Stimulated activated CD8-positive, alpha-beta memory T cell treated with anti-CD3 and anti-CD28 coated beads, Interleukin-7, amount 100 ng/mL, for 1 hour (primary cell): ENCODE data around the gene CARS1.

Source experiments
- DNase-seq, 2 donors: peaks; one replicate each; pipeline ENCODE4 v3.0.0-alpha.2; 2020; ENCODE audit warnings: low read depth in 2 of 2

Gene CARS1

GRCh38 chr11:2991452-2992233 lies 65.6 kb downstream of the CARS1 start:
- DNase-seq: no peak

- no peak for DNase-seq
These were observed 66.4 kb downstream of the CARS1 start for GRCh38 chr11:2990617-2991451.

- DNase-seq: no peak
These were observed 67.7 kb downstream of the CARS1 start for GRCh38 chr11:2989551-2989950.

GRCh38 chr11:2989006-2989405 lies 68.2 kb downstream of the CARS1 start:
- DNase-seq: no peak

- peak in 1 of 2 donors; percentile 5 for DNase-seq
These were observed 69.1 kb downstream of the CARS1 start for GRCh38 chr11:2987881-2988861.

GRCh38 chr11:2983908-2984307 lies 73.3 kb downstream of the CARS1 start:
- no peak for DNase-seq

GRCh38 chr11:2982214-2982613 lies 75.0 kb downstream of the CARS1 start:
- DNase-seq: no peak

GRCh38 chr11:2981130-2981529 lies 76.1 kb downstream of the CARS1 start:
- no peak for DNase-seq

GRCh38 chr11:2980168-2980840 lies 76.9 kb downstream of the CARS1 start:
- no peak for DNase-seq

- no peak for DNase-seq
These were observed 80.1 kb downstream of the CARS1 start for GRCh38 chr11:2977113-2977512.

GRCh38 chr11:2976294-2977063 lies 80.7 kb downstream of the CARS1 start:
- no peak for DNase-seq

- DNase-seq: no peak
These were observed 81.6 kb downstream of the CARS1 start for GRCh38 chr11:2975594-2975993.

GRCh38 chr11:2974272-2974671 lies 83.0 kb downstream of the CARS1 start:
- no peak for DNase-seq

GRCh38 chr11:2968341-2968900 lies 88.8 kb downstream of the CARS1 start:
- no peak for DNase-seq

GRCh38 chr11:2964782-2965181 lies 92.4 kb downstream of the CARS1 start:
- no peak for DNase-seq

GRCh38 chr11:2963761-2964160 lies 93.5 kb downstream of the CARS1 start:
- DNase-seq: no peak

- no peak for DNase-seq
These were observed 94.0 kb downstream of the CARS1 start for GRCh38 chr11:2963112-2963754.

GRCh38 chr11:2961080-2961479 lies 96.1 kb downstream of the CARS1 start:
- no peak for DNase-seq

GRCh38 chr11:2960139-2960538 lies 97.1 kb downstream of the CARS1 start:
- no peak for DNase-seq

GRCh38 chr11:2958251-2958650 lies 99.0 kb downstream of the CARS1 start:
- no peak for DNase-seq
